HCT116 (cell line): ENCODE results near the gene ANKRD16. TPM values are rescaled to one million over a fixed set of nuclear protein-coding genes. Genes with fewer than 3 reads are reported as not detected.

Experiments used
- ATAC-seq: fragments of 200-7000 bp; cut with Tn5 transposase; 2 replicates; pipeline ENCODE4 v1.9.1; 2020; ENCODE audit warnings: mild to moderate bottlenecking, moderate library complexity
- BruUV-seq: library from RNA; stranded (reverse); fragments of 400-500 nt; replicated peaks from 2 replicates; lab custom pipeline; 2021; lab: Mats Ljungman, UMichigan
- CTCF ChIA-PET: fragments of 300-600 bp; sonication (Branson Sonifier 250); formaldehyde crosslinking; loops from one replicate; lab custom pipeline; 2021; ENCODE audit warnings: antibody characterized with exemption; lab: Charles Lee
- POLR2A ChIA-PET: fragments of 300-600, 350-600 bp; sonication (Branson Sonifier 250); formaldehyde crosslinking; loops from one replicate; lab custom pipeline; 2021; ENCODE audit warnings: antibody characterized with exemption; lab: Charles Lee
- RAD21 ChIA-PET, 2 experiments: fragments of 300-600 bp; sonication (Branson Sonifier 250); formaldehyde crosslinking; loops; one replicate each; lab custom pipeline; 2023; ENCODE audit warnings: low total read pairs in 2 of 2; ENCODE audit not compliant: uncharacterized antibody in 2 of 2, unreplicated experiment in 2 of 2, low non-redundant PET in 1 of 2; lab: Charles Lee
- DNase-seq: peaks from one replicate; pipeline ENCODE4 v3.0.0-alpha.2; 2010; ENCODE audit warnings: low read depth, low spot score
- H2AFZ ChIP-seq: fragments of 200-600 bp; shearing (Covaris generic), sonication (generic); 2 replicates; pipeline ENCODE4 v1.6.1; 2017; ENCODE audit warnings: low read depth, mixed run types, mixed read lengths, antibody characterized with exemption, low read length; ENCODE audit not compliant: poor library complexity, severe bottlenecking
- H3K27ac ChIP-seq: 2 replicates; pipeline ENCODE4 v1.5.1; 2012; ENCODE audit warnings: low read depth, low read length
- H3K27me3 ChIP-seq: fragments of 200-600 bp; sonication (generic); 2 replicates; pipeline ENCODE4 v1.6.1; 2016; ENCODE audit warnings: mixed run types, low read length, mixed read lengths; ENCODE audit not compliant: insufficient read depth
- H3K36me3 ChIP-seq, 2 experiments: fragments of 200-500 bp in 1 of 2; fragments of 200-600 bp in 1 of 2; sonication (Bioruptor generic) in 1 of 2; sonication (generic) in 1 of 2; 2 replicates each; pipeline versions ENCODE4 v1.5.1 to v1.6.1; 2014 to 2016; ENCODE audit warnings: low read length in 2 of 2, inconsistent platforms in 1 of 2, mixed read lengths in 1 of 2, mixed run types in 1 of 2; ENCODE audit not compliant: insufficient read depth in 2 of 2, control insufficient read depth in 1 of 2
- H3K4me1 ChIP-seq, 2 experiments: fragments of 200-600 bp in 1 of 2; sonication (generic) in 1 of 2; 2 replicates each; pipeline versions ENCODE4 v1.5.1 to v1.6.1; 2012 to 2017; ENCODE audit warnings: low read length in 2 of 2, inconsistent platforms in 1 of 2, mild to moderate bottlenecking in 1 of 2, mixed read lengths in 1 of 2, mixed run types in 1 of 2, moderate library complexity in 1 of 2; ENCODE audit not compliant: insufficient read depth in 2 of 2, control insufficient read depth in 1 of 2
- H3K4me2 ChIP-seq: fragments of 200-600 bp; sonication (generic); 2 replicates; pipeline ENCODE4 v1.6.1; 2017; ENCODE audit warnings: mixed run types, low read length, mixed read lengths
- H3K4me3 ChIP-seq, 2 experiments: fragments of 200-600 bp in 1 of 2; sonication (generic) in 1 of 2; replicated peaks in 1 of 2; 2 replicates each; pipeline ENCODE4 v1.5.1; 2011 to 2016; ENCODE audit warnings: low read length in 2 of 2, control low read depth in 1 of 2, low read depth in 1 of 2, mild to moderate bottlenecking in 1 of 2, mixed read lengths in 1 of 2, mixed run types in 1 of 2
- H3K79me2 ChIP-seq: fragments of 200-600 bp; sonication (generic); 2 replicates; pipeline ENCODE4 v1.6.1; 2017; ENCODE audit warnings: mild to moderate bottlenecking, mixed run types, low read length, moderate library complexity, mixed read lengths; ENCODE audit not compliant: insufficient read depth
- H3K9ac ChIP-seq: fragments of 200-600 bp; sonication (generic); 2 replicates; pipeline ENCODE4 v1.6.1; 2016; ENCODE audit warnings: low read length, mixed read lengths
- H3K9me2 ChIP-seq: fragments of 200-600 bp; sonication (generic), shearing (Covaris generic); 2 replicates; pipeline ENCODE4 v1.6.1; 2017; ENCODE audit warnings: mixed run types, mild to moderate bottlenecking, moderate library complexity; ENCODE audit not compliant: insufficient read depth
- H3K9me3 ChIP-seq, 2 experiments: fragments of 200-500 bp in 1 of 2; fragments of 200-600 bp in 1 of 2; sonication (Bioruptor generic) in 1 of 2; sonication (generic) in 1 of 2; 2 replicates each; pipeline ENCODE4 v1.6.1; 2014 to 2017; ENCODE audit warnings: low read length in 2 of 2, mixed read lengths in 2 of 2, inconsistent platforms in 1 of 2, low read depth in 1 of 2, mild to moderate bottlenecking in 1 of 2, mixed run types in 1 of 2, moderate library complexity in 1 of 2; ENCODE audit not compliant: control insufficient read depth in 1 of 2, insufficient read depth in 1 of 2
- H4K20me1 ChIP-seq: fragments of 200-600 bp; sonication (generic), shearing (Covaris generic); 2 replicates; pipeline ENCODE4 v1.6.1; 2017; ENCODE audit warnings: mixed run types, mild to moderate bottlenecking, moderate library complexity; ENCODE audit not compliant: insufficient read depth
- ATF3 ChIP-seq: IDR thresholded peaks from 2 replicates; pipeline ENCODE4 v1.6.1; 2012
- CTCF ChIP-seq, 3 experiments: fragments of 200-600 bp in 1 of 3; sonication (generic) in 1 of 3; IDR thresholded peaks in 2 of 3; conservative IDR thresholded peaks in 1 of 3; 2 replicates each; pipeline ENCODE4 v1.5.1; 2012 to 2017; ENCODE audit warnings: low read depth in 2 of 3, low read length in 2 of 3, antibody characterized with exemption in 1 of 3, borderline replicate concordance in 1 of 3, control low read depth in 1 of 3, mild to moderate bottlenecking in 1 of 3, mixed read lengths in 1 of 3, mixed run types in 1 of 3, moderate library complexity in 1 of 3; ENCODE audit not compliant: insufficient read depth in 1 of 3
- EGR1 ChIP-seq: IDR thresholded peaks from 2 replicates; pipeline ENCODE4 v1.6.1; 2012; ENCODE audit warnings: low read depth
- ELF1 ChIP-seq: IDR thresholded peaks from 2 replicates; pipeline ENCODE4 v1.6.1; 2012; ENCODE audit warnings: low read depth, borderline replicate concordance
- EZH2 ChIP-seq: fragments of 200-600 bp; sonication (generic); IDR thresholded peaks from 2 replicates; pipeline ENCODE4 v1.6.1; 2017; ENCODE audit warnings: antibody characterized with exemption, mixed run types
- EZH2phosphoT487 ChIP-seq: fragments of 200-600 bp; IDR thresholded peaks from 2 replicates; pipeline ENCODE4 v1.6.1; 2018; ENCODE audit warnings: antibody characterized with exemption, borderline replicate concordance
- FOSL1 ChIP-seq: IDR thresholded peaks from 2 replicates; pipeline ENCODE4 v1.6.1; 2012; ENCODE audit warnings: low read depth
- JUND ChIP-seq: IDR thresholded peaks from 2 replicates; pipeline ENCODE4 v1.6.1; 2012
- MAX ChIP-seq: IDR thresholded peaks from 2 replicates; pipeline ENCODE4 v1.6.1; 2012
- POLR2A ChIP-seq: IDR thresholded peaks from 2 replicates; pipeline ENCODE4 v1.7.0; 2011; ENCODE audit warnings: borderline replicate concordance; ENCODE audit not compliant: insufficient read depth, insufficient read length; ENCODE audit errors: extremely low read depth
- POLR2AphosphoS5 ChIP-seq: IDR thresholded peaks from 2 replicates; pipeline ENCODE4 v1.6.1; 2011; ENCODE audit warnings: mild to moderate bottlenecking, low read depth, low read length, moderate library complexity
- RAD21 ChIP-seq: IDR thresholded peaks from 2 replicates; pipeline ENCODE4 v1.6.1; 2012; ENCODE audit warnings: low read depth, mild to moderate bottlenecking
- REST ChIP-seq: IDR thresholded peaks from 2 replicates; pipeline ENCODE4 v1.6.1; 2012; ENCODE audit warnings: low read depth
- SIN3A ChIP-seq: IDR thresholded peaks from 2 replicates; pipeline ENCODE4 v1.6.1; 2012; ENCODE audit warnings: low read depth
- SP1 ChIP-seq: IDR thresholded peaks from 2 replicates; pipeline ENCODE4 v1.6.1; 2012; ENCODE audit warnings: low read depth
- SRF ChIP-seq: IDR thresholded peaks from 2 replicates; pipeline ENCODE4 v1.6.1; 2012; ENCODE audit warnings: low read depth
- TCF7L2 ChIP-seq: IDR thresholded peaks from 2 replicates; pipeline ENCODE4 v1.7.0; 2011; ENCODE audit warnings: borderline replicate concordance, inconsistent platforms; ENCODE audit not compliant: insufficient read depth, insufficient read length; ENCODE audit errors: extremely low read depth
- ZFX ChIP-seq: fragments of 450-650 bp; IDR thresholded peaks from 2 replicates; pipeline ENCODE4 v1.6.1; 2017
- intact Hi-C: fragments of 100-400 bp; cut with micrococcal nuclease; formaldehyde crosslinking; loops from 2 replicates; pipeline ENCODE4 v1.10.0; 2022
- total RNA-seq: library from RNA; stranded (reverse); gene quantifications from one replicate; pipeline ENCODE4 v1.2.1, GENCODE V29; 2021; ENCODE audit not compliant: unreplicated experiment

ANKRD16 gene
- total RNA-seq, 1 experiment from 2014 or later, result 9.4 TPM

GRCh38 chr10:5816170-5816569 is 73.5 kb downstream of the ANKRD16 start:
- ChIA-PET RAD21 (no interaction called here), CTCF (no interaction called here), POLR2A (no interaction called here)
- Histone ChIP-seq H3K9me2 (no peaks in the 10 kb centered on the region), H3K9me3 (no peaks in the 10 kb centered on the region), H3K27ac (no peak overlapping the region), H3K4me3 (no peak overlapping the region), H4K20me1 (peaks cover 14% of the 10 kb centered on the region; the same call in 1 of the 2 replicates), H3K79me2 (peaks cover 27% of the 10 kb centered on the region), H3K4me1 (peaks cover 11 to 26% of the 10 kb centered on the region in 2 experiments; a peak in 3 of 4 replicates), H3K27me3 (no peaks in the 10 kb centered on the region), H3K36me3 (no peaks in the 10 kb centered on the region), H2AFZ (no peak overlapping the region), H3K4me2 (no peak overlapping the region), H3K9ac (no peak overlapping the region)
- no TSS peak for BruUV-seq
- intact Hi-C loops, result no loop called here
- DNase-seq (no peak), ATAC-seq (no peak)
- TF ChIP-seq REST (no peak), TCF7L2 (no peak), CTCF (IDR thresholded peaks at IDR 0.05 in 2 of 3, conservative IDR thresholded peaks at IDR 0.05 in 1 of 3; ENCODE audit: borderline replicate concordance in 1 of 3, insufficient read depth in 1 of 3, low read depth in 2 of 3, low read length in 2 of 3) (no peak), FOSL1 (no peak), JUND (no peak), POLR2A (no peak), SP1 (no peak), SIN3A (no peak), EZH2 (no peak), SRF (no peak), EZH2phosphoT487 (no peak), EGR1 (no peak), ELF1 (no peak), RAD21 (no peak), POLR2AphosphoS5 (no peak), ATF3 (no peak), MAX (no peak), ZFX (no peak)
